GM13976 (cell line): Measurements from ENCODE around the gene KCNQ1.

Experiments used
- DNase-seq: peaks from one replicate; pipeline ENCODE4 v3.0.0; 2012; ENCODE audit warnings: low spot score
- CTCF ChIP-seq: IDR thresholded peaks from 2 replicates; pipeline ENCODE4 v1.5.1; 2012; ENCODE audit warnings: borderline replicate concordance, mild to moderate bottlenecking; ENCODE audit not compliant: insufficient read depth; ENCODE audit errors: extremely low read depth, missing control alignments, control extremely low read depth
- in situ Hi-C: fragments of 300-500 bp; cut with MboI; formaldehyde crosslinking; loops from one replicate; pipeline ENCODE4 v1.12.0; 2022; ENCODE audit warnings: low sequenced_read_pairs, mixed read lengths, inconsistent platforms; ENCODE audit not compliant: unreplicated experiment

The KCNQ1 gene

DNA sequence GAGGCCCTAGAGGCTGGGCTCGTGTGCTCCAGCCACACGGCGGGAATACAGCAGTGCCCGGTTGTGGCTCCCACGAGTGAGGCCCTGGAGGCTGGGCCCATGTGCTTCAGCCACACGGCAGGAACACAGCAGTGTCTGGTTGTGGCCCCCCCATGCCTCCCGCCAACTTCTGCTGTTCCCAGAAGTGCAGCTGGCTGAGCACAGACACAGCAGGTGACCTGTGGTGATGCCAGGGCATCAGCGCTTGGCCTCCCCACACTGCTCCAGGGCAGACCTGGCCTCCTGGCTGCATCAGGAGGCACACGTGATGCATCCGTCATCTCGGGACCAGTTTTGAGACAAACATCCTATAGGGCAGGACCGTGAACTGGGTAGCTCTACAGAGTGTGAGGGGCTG is 144.7 kb downstream of the KCNQ1 start:
- DNase-seq: peak; percentile 37
- in situ Hi-C loops: no loop called here
- TF ChIP-seq CTCF: no peak

- in situ Hi-C loops: no loop called here
- peak; percentile 27 for DNase-seq
Observed at GRCh38 chr11:2590131-2590964, 145.5 kb downstream of the KCNQ1 start.

DNA sequence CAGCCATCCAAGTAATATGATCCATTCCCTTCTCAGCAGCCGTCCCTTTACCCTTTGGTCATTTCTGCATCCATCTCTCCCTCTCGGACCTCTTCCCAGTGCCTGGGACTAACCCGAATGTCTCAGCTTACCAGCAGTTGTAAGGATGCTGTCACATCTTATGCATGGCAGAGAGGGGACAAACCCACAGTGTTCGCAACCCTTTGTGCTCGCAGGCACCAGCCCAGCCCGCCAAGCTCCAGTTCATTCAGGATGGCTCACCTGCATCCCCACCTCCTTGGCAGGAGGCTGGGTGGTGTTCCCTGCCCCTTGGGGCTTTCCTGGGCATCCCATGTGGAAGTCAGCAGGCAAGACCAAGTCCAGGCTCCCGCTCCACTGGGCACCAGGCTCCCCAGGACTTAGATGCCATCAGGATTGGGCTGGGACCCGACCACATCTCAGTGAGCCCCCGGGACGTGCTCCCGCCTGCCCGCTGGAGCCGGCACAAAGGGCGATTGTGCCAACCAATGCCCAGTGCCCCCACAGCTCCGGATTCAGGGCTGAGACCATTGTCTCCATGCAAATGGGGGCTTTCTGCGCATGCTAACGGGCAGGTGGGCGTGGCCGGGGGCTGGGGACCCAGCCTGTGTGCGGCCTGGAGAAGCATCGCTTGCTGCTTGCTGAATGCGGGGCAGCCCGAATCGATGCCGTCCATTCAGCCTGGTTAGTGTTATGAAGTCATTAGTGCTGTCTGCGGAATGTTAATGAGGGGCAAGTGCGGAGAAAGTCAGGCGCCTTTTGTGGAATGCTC is 146.4 kb downstream of the KCNQ1 start:
- no peak for TF ChIP-seq CTCF
- peak; percentile 20 for DNase-seq
- in situ Hi-C loops: no loop called here

More at GRCh38 chr11:2590131-2590964, 145.5 kb downstream of the KCNQ1 start:
- no peak for TF ChIP-seq CTCF

- DNase-seq: peak; percentile 18
- no peak for TF ChIP-seq CTCF
- in situ Hi-C loops: no loop called here
Observed at GRCh38 chr11:2591805-2592204, 147.0 kb downstream of the KCNQ1 start.

DNA sequence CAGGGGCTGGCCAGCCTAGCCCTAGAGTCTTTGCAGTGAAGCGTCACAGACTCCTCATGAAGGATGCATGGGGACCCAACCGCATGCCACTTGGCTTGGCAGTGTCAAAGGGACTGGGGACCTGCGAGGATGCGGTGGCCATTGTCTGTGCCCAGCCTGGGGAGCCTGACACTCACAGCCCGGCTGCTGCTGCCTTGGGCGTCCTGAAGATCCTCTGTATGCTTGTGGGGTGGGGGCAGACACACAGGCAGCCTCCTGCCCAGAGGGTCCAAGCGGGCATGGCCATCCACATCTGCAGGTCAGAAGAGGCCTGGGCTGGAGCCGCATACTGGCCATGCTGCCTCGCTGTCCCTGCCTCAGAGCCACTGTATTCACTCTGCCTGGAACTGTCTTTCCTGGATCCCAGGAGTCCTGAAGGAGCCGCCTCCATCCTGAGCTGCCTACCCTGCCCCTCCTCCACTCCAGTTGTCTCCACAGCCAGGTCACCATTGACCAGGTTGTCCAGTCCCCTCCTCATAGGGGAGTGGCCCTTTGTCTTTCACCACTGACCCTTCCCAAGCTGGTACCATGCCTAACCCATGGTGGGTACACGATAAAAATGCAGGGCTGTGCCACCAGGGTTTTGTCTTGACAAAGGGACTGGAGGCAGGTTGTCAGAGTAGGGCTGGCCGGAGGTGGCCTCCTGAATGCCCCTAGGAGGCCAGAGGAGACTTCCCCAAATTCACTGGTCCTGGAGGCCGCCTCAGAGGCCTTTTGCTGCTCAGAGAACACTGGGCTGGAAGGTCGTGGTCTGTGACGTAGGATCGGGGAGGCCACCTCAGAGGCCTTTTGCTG is 148.0 kb downstream of the KCNQ1 start:
- in situ Hi-C loops: no loop called here
- no peak for TF ChIP-seq CTCF
- DNase-seq: peak; percentile 16

DNA sequence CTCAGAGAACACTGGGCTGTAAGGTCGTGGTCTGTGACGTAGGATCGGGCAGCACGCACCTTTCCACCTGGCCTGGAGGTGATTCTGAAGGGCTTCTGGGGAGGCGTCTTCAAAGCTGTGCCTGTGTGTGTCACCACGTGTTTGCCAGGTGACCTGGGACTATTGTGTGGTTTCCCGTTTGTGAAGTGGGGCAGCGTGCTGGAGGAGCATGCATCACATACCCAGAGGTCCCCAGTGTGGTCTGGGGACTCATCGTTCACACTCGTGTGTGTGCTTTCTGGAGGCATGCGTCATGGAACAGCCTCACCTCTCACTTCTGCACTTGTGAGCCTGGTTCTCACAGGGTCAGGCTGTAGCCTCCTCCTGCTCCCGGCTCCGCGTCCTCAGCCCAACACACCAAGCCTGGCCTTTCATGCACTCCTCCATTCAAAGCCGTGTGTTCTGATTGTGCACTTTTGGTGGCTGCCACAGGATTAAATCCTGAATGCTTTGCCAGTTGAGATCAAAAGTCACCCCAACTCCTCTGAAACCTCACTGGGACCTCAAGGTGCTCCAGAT is 148.7 kb downstream of the KCNQ1 start:
- TF ChIP-seq CTCF: no peak
- in situ Hi-C loops: no loop called here
- DNase-seq: peak; percentile 14
